ENCODE measurements around the gene LCN9. TPM values are rescaled to one million over a fixed set of nuclear protein-coding genes. Genes with fewer than 3 reads are reported as not detected.

Gene LCN9, protein sequence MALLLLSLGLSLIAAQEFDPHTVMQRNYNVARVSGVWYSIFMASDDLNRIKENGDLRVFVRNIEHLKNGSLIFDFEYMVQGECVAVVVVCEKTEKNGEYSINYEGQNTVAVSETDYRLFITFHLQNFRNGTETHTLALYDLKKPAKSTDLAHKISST
- total RNA-seq (not detected), polyA plus RNA-seq (not detected)

DNA sequence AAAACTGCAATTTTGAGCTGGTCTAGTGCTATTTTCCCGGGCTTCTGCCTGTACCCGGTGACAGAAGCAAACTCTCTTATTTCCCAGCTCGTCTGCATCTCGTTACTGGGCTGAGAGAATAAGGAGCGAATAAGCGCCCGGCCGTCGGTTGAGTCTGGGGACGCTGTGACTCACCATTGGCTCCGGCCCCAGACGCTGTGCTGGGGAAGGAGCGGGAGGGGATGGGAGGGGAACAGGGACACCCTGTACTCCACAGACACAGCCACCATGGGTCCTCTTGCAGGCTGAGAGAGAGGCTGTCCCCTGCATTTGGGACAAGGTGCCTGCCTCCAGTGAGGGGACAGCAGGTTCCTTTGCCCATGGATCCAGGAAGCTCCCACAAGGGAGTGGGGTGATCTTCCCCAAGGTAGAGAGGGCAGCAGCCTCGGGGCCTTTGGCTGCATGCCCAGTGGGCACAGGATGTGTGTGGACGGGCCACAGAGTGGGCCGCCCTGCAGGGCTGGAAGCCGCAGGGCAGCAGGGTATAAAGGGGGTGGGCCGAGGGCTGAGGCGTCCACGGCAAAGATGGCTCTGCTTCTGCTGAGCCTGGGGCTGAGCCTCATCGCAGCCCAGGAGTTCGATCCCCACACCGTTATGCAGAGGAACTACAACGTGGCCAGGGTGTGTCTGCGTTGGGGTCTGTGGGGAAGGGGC is at the start of gene LCN9:
Gene LCN9, plus strand, starts transcription at position 552 of the 693 bp plus-strand sequence. Its CDS starts 13 bp downstream, at position 565.
- no peaks in the 10 kb centered on the region for H3K27me3 ChIP-seq (ENCODE audit: control insufficient read depth in 4 of 4, insufficient read depth in 4 of 4, low read length in 3 of 4)
- H3K4me3 ChIP-seq (ENCODE audit: low read depth in 1 of 3, low read length in 3 of 3) = no peak within 1 kb of the TSS
- 60% methylated on average over 25 of the region's 25 CpGs for WGBS
- no peak within 1 kb of the TSS for H3K9ac ChIP-seq (ENCODE audit: low read depth in 1 of 2, low read length in 2 of 2)
- no peak within 1 kb of the TSS for H3K27ac ChIP-seq (ENCODE audit: low read depth in 1 of 2, low read length in 2 of 2)
- TF ChIP-seq FOXA2 (IDR thresholded peaks at IDR 0.05) (no peak), TAF1 (conservative IDR thresholded peaks at IDR 0.05) (no peak), NR2F2 (IDR thresholded peaks at IDR 0.05) (no peak), RAD21 (IDR thresholded peaks at IDR 0.05) (no peak), SP1 (IDR thresholded peaks at IDR 0.05) (no peak)
- TF ChIP-seq, protein P1, sequence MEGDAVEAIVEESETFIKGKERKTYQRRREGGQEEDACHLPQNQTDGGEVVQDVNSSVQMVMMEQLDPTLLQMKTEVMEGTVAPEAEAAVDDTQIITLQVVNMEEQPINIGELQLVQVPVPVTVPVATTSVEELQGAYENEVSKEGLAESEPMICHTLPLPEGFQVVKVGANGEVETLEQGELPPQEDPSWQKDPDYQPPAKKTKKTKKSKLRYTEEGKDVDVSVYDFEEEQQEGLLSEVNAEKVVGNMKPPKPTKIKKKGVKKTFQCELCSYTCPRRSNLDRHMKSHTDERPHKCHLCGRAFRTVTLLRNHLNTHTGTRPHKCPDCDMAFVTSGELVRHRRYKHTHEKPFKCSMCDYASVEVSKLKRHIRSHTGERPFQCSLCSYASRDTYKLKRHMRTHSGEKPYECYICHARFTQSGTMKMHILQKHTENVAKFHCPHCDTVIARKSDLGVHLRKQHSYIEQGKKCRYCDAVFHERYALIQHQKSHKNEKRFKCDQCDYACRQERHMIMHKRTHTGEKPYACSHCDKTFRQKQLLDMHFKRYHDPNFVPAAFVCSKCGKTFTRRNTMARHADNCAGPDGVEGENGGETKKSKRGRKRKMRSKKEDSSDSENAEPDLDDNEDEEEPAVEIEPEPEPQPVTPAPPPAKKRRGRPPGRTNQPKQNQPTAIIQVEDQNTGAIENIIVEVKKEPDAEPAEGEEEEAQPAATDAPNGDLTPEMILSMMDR (IDR thresholded peaks at IDR 0.05; ENCODE audit: low read depth, low read length, missing input control) = no peak
- H3K4me1 ChIP-seq (ENCODE audit: control insufficient read depth in 4 of 4, insufficient read depth in 4 of 4, low read length in 3 of 4) = no peaks in the 10 kb centered on the region
- no peak for DNase-seq (ENCODE audit: low spot score)
- H3K36me3 ChIP-seq (ENCODE audit: control insufficient read depth in 4 of 4, insufficient read depth in 3 of 4, low read depth in 1 of 4, low read length in 3 of 4) = no peaks in the 10 kb centered on the region
- H3K9me3 ChIP-seq (ENCODE audit: control insufficient read depth in 4 of 4, low read length in 3 of 4) = no peaks in the 10 kb centered on the region

DNA sequence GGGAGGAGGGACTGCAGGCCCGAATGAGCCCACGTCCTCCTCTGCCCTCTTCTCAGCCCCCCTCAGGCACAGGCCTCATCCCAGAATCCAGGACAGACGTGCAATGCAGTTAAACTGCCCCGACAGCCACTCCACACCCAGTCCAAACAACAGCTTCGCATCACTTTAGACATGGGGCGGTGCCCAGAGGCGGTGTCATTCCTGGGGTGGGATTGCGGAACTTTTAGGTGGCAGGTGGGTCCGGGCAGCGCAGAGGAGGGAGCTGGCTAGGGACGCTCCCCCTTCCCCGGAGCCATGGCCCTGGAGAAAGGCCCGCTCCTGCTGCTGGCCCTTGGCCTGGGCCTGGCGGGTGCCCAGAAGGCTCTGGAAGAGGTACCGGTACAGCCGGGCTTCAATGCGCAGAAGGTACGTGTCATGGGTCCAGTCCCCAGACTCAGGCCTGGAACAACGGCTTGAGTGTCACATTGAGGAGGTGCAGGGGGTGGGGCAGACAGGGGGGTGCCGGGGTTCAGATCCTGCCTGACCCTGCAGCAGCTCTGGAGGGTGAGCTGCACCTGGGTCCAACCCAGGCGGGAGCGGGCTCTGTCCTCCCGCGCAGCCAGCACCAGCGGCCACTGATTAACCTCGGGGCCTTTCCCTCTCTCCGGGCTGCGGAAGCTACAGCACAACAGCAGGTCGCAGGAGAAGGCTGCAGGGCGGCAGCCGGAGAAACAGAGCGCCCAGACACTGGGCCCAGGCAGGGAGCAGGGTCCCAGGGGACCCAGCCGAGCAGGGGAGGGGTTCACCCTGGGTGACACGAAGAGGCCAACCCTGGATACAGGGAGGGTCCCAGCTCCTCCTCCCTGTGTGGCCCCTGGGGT is 48.9 kb upstream of the LCN9 start:
- Histone ChIP-seq H3K9ac (ENCODE audit: low read depth in 1 of 2, low read length in 2 of 2) (no peak overlapping the region), H3K9me3 (ENCODE audit: control insufficient read depth in 4 of 4, low read length in 3 of 4) (no peaks in the 10 kb centered on the region), H3K27me3 (ENCODE audit: control insufficient read depth in 4 of 4, insufficient read depth in 4 of 4, low read length in 3 of 4) (peaks cover 0 to 3% (median 0%) of the 10 kb centered on the region in 4 donors), H3K4me3 (ENCODE audit: low read depth in 1 of 3, low read length in 3 of 3) (no peak overlapping the region), H3K36me3 (ENCODE audit: control insufficient read depth in 4 of 4, insufficient read depth in 3 of 4, low read depth in 1 of 4, low read length in 3 of 4) (no peaks in the 10 kb centered on the region), H3K27ac (ENCODE audit: low read depth in 1 of 2, low read length in 2 of 2) (no peak overlapping the region), H3K4me1 (ENCODE audit: control insufficient read depth in 4 of 4, insufficient read depth in 4 of 4, low read length in 3 of 4) (no peaks in the 10 kb centered on the region)
- DNase-seq (ENCODE audit: low spot score) = no peak
- TF ChIP-seq RAD21 (IDR thresholded peaks at IDR 0.05) = no peak
- TF ChIP-seq, protein P2, sequence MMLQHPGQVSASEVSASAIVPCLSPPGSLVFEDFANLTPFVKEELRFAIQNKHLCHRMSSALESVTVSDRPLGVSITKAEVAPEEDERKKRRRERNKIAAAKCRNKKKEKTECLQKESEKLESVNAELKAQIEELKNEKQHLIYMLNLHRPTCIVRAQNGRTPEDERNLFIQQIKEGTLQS (IDR thresholded peaks at IDR 0.05) = no peak
- TF ChIP-seq JUND (IDR thresholded peaks at IDR 0.05) = no peak
- TF ChIP-seq, protein P1 (IDR thresholded peaks at IDR 0.05; ENCODE audit: low read depth, low read length, missing input control) = no peak
- no peak for TF ChIP-seq TAF1 (conservative IDR thresholded peaks at IDR 0.05)
- TF ChIP-seq NR2F2 (IDR thresholded peaks at IDR 0.05) = no peak
- no peak for TF ChIP-seq SP1 (IDR thresholded peaks at IDR 0.05)
- TF ChIP-seq RXRA (IDR thresholded peaks at IDR 0.05) = no peak
- TF ChIP-seq, protein P3, sequence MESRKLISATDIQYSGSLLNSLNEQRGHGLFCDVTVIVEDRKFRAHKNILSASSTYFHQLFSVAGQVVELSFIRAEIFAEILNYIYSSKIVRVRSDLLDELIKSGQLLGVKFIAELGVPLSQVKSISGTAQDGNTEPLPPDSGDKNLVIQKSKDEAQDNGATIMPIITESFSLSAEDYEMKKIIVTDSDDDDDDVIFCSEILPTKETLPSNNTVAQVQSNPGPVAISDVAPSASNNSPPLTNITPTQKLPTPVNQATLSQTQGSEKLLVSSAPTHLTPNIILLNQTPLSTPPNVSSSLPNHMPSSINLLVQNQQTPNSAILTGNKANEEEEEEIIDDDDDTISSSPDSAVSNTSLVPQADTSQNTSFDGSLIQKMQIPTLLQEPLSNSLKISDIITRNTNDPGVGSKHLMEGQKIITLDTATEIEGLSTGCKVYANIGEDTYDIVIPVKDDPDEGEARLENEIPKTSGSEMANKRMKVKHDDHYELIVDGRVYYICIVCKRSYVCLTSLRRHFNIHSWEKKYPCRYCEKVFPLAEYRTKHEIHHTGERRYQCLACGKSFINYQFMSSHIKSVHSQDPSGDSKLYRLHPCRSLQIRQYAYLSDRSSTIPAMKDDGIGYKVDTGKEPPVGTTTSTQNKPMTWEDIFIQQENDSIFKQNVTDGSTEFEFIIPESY (IDR thresholded peaks at IDR 0.05) = no peak
- WGBS = 71% methylated on average over 34 of the region's 34 CpGs

All from liver (tissue), 9 donors.